Measurements from ENCODE around the gene SCAANT1.

The SCAANT1 gene

DNA sequence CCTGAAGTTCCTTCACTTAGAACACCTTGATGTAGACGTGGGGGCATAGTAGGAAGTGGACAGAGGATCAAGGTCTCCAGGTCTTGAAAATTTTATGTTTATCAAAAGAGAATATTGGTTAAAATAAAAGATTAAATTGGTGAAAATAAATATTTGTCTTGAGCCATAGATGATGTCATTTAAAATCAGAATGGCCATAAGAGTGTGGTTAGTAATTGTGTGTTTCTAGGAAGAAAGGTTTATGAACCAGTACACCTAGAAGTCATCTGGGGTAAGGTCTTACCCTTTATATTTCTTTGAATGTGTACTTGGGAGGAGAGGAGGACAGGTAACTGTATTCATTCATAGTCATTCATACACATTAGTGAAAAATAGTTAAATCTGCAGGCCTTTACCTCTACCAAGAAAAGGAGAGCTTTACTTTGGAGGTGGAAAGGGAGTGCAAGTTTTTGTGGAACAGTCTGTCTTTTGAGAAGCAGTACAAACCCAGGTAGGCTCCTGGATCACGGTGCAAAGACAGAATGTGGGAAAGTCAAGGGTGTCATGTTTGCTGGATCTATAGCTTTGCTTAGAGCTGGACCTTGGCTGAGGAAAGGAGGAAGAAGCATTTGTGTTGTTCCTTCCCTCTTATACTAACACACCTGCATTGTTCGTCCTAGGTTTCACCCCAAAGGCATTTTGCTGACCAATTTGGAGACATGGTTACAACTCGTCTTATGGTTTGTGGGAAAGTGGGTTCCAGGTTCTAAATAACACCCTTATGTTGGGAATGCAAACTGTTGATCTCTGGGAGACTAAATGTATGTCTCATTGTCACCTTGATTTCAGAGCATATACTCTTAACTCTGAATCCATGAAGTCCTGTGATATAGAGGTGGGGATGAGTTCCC, 6.2 kb downstream of the SCAANT1 start:
- DNase-seq (ENCODE audit: low read depth in 2 of 3, low spot score in 1 of 3), result no peak

DNA sequence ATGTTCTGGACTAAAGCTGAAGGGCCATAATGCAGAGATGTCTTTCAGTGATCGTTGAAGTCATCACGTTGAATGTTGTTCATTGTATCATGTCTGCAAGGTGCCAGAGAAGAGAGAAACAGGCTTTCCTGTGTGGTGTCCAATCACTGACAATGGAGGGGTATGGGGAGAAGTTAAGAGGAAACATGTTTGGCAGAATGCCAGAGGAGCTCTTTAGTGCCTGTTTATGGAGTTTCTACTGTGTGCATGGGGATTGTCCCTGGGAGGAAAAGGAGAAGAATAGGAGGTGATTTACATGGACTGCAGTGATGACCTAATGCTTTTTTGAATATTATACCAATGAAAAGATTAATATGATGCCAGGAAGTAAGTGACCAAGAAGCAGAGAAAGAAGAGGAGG, 11.7 kb downstream of the SCAANT1 start:
- no peak for DNase-seq (ENCODE audit: low read depth in 2 of 3, low spot score in 1 of 3)

DNA sequence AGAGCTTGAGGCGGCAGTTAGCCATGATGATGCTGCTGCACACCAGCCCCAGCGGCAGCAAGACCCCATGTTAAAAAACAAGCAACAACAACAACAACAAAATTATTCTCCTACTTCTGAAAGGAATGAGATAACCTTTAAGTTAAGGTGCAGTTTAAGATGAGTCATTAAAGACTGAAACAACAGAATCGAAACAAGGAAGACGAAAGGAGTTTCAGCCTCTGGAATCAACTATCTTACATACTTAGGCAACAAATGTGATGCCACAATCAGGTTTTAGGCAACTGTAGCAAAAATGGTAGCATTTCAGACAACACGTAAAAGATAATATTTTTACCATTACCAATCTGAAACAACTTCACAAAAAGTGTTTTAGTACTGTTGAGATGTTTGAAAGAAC, 12.2 kb downstream of the SCAANT1 start:
- DNase-seq (ENCODE audit: low read depth in 2 of 3, low spot score in 1 of 3), result no peak

DNA sequence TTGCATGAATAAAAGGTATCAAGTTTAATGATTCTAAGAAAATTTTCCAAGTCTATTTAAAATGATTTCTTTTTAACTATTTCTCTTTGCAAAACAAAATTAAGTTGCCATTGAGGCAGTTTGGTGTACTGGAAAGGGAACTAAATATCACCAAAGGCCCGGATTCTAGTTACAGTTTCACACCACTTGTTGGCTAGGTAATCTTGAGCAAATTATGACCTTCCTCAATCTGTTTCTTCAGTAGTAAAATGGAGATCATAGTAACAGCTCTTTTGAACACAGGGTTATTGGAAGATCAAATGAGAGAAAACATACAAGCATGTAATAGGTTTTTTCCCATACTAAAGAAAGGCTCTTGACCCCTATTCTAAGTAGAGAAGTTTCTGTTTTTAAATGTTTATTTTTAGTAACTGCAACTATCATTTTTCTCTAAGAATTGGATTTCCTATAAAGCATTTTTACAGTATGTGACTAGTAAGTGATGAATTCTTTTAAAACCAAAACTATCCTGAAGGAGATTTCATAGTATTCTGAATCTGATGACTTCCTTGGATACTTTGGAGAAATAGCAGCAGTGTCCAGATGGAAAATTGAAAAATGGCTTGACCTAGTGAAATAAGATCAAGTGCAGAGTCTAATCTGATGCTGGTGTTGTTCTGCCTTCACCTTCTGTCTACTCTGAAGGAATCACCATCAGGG, 15.7 kb downstream of the SCAANT1 start:
- no peak for DNase-seq (ENCODE audit: low read depth in 2 of 3, low spot score in 1 of 3)

DNA sequence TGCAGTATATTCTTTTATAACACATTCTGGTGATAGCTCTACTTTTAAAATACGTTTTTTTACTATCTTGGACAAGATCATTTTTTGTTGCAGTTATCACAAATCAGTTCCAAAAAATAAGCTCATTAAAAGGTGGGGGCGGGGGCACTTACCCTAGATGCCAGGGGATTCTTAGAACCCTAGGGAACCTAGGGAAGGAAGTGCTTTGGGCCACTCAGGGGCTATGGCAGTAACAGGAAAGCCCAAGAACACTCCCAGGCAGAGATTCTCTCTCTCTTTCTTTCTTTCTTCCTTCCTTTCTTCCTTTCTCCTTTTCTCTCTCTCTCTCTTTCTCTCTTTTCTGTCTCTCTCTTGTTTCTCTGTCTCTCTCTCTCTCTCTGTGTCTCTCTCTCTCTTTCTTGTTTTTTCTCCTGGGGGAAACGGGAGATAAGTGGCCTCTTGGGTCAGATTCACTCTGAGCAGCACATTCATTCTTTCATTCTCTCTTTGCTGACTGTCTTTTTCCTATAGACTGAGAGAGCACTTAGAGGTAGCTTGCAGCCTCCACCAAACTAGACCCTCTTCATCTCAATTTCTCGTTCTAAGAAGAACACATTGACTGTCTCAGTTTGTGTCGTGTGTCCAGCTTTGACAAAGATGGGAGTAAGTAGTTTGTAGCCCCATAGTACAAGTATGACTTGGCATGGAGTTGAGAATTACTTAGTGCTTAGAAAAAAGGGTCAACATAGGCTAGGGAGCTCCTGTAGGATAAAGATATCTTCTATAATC, 16.6 kb downstream of the SCAANT1 start:
- no peak for DNase-seq (ENCODE audit: low read depth in 2 of 3, low spot score in 1 of 3)

DNA sequence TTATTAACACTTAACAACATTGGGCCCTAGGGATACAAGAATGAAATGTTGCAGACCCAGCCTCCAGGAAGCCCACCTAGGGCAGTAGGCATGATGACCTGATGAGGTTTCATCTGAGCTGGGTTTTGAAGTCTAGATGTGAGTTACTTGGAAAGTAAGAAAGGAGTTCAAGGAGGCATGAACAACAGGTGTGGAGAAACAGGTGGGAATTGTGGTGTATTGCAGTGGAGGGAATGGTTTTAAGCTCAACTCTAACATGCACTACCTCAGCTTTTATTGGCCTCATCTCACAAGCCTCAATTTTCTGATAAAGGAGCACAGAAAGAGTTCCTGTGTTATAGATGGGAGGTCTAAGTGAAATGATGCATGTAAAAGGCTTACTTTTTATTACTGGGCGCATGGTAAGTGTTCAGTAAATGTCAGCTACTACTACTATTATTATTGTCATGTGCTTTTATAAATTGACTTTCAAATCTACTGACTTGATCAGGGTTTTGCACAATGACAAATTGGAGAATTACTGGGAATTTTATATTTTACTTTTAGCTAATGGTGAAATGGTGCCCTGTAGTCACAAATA, 19.3 kb downstream of the SCAANT1 start:
- DNase-seq (ENCODE audit: low read depth in 2 of 3, low spot score in 1 of 3), result no peak

DNA sequence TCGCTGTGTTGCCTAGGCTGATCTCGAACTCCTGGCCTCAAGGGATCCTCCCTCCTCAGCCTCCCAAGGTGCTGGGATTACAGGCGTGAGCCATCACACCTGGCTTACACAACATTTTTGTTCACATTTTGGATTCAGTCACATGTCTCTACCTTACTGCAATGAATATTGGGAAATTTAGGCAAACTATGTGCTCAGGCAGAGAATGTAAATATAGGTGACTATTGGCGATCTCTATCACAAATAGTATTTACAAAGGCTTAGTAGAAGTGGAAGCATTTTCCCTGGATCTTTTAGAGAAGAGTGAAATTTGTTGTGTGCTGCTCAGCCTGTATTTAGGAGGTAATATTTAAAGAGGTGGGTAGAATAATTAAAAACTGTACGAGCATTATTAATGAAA, 20.7 kb downstream of the SCAANT1 start:
- no peak for DNase-seq (ENCODE audit: low read depth in 2 of 3, low spot score in 1 of 3)

DNA sequence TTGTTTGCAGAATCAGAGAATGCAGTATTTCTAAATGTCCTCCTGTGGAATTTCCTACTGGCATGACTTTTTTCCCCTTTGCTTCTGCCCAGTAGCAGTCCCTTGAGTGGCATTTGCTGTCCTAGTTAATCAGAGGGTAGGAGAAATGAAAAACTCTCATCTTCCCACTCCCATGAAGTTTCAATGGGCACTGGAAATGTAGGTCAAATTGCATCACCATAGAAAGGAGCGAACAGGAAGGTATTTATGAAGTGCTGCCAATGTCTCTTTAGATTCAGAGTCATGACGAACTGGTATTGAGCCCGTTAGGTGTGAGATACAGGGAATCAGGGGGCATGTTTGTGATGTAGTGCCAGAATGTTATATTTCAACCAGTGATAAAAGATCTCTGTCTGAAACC, 25.3 kb downstream of the SCAANT1 start:
- DNase-seq (ENCODE audit: low read depth in 2 of 3, low spot score in 1 of 3), result no peak

DNA sequence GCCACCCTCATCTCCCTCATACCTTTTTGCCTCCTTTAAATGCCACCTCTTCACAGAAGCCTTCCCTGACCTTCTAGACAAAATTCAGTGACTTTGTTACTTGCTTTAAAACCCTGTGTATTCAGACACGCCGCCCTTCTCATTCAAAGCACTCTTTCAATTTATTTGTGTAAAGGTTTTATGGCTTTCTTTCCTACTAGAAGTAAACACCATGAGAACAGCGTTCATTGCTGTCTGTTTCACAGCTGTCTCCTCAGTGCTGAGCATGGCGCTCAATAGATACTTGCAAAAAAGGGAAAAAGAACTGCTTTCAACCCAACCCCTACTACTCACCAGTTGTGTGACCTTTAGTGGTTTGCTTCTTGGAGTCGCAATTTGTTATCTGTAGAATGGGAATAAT, 31.5 kb downstream of the SCAANT1 start:
- DNase-seq (ENCODE audit: low read depth in 2 of 3, low spot score in 1 of 3), result no peak

DNA sequence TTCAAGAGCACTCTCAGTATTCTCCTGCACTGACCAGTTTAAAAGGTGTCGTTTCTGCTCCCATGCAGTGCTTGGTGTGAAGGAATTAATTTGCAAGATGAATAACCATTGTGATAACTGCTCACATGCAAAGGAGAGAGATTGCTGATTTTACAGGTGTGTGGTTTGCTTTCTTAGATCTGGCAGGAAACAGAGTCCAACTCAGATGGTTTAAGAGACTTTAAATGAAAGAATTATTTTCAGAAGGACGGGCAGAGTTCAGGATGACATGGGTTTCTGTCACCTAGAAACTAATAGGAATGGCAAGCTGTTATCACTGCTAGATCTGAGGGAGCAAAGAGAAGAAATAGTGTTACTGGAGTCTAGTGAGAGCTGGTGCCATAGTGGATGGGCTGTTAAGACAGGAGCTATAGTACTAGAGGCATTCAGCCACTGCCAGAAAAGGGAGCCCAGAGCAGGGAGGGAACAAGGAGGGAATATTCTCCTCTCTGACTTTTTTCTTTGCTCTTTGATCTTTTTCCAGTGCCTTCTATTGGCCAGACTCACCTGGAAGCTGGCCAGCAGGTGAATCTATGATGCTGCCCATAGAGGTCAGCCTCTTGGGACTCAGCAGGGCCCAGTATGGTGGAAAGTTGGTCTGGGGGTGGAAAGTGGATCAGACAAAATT, 33.7 kb downstream of the SCAANT1 start:
- no peak for DNase-seq (ENCODE audit: low read depth in 2 of 3, low spot score in 1 of 3)

DNA sequence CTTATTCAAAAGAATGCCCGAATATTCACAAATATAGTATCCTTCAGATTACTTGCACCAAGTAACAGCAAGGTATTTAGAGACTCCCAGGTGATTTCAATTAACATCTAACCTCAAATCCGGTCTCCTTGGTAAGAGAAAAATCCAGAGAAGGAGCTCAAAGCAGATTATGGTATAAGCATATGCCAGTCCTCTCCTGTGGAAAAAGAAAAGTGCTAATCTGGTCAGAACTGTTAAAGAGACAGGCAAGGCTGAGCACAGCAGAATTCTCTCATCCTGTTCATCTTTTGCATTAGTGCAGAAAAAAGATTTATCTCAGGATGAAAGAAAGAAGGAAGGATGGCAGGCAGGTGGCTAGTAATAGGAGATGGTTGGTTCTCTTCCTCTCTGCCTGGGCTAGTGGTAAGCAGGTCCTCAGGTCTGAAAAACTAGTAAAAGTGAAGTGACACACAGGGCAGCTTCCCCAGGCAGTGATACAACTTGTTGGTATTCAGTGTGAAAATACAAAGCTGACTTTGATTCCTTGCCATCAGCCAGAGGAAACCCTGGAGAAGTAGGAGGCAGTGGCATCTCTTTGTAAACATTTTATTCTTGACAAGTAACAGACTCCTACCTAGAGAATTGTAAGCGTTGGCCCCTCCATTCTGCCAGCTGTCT, 34.3 kb downstream of the SCAANT1 start:
- DNase-seq (ENCODE audit: low read depth in 2 of 3, low spot score in 1 of 3), result no peak

DNA sequence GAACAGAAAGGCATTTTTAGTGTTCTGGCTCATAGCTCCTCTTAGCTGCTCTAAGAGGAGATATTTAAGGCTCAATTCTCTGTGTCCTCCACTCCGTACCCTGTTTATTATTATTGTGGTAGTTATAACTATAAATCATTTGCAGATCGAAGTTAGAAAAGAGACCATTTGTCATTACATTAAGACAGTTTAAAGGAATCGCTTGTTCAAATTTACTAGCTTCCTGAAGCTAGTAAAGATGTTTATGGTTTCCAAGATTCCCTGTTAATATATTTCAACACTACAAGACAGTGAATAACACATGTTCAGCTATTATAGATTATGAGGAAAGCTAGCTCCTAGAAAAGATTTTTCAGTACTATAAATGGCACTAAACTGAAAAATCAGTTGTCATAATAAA, 35.9 kb downstream of the SCAANT1 start:
- no peak for DNase-seq (ENCODE audit: low read depth in 2 of 3, low spot score in 1 of 3)

DNA sequence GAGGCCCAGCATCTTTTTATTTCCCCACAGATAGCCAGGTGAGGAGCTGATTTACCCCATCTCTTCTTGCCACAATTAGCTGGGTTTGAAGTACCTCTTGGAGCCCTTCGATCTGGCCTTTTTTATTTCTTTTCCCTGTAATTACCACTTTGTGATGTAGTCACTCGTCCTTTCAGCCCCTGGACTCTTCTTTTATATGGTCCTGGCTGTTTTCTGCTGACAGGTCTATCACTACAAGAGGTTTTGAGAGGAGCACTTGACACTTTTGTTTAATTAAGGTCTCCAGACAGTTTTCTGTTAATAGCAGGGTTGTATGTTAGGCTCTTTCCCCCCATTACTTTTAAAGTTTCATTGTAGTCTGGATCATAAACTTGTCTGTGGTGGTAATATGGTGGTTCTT, 36.7 kb downstream of the SCAANT1 start:
- no peak for DNase-seq (ENCODE audit: low read depth in 2 of 3, low spot score in 1 of 3)

DNA sequence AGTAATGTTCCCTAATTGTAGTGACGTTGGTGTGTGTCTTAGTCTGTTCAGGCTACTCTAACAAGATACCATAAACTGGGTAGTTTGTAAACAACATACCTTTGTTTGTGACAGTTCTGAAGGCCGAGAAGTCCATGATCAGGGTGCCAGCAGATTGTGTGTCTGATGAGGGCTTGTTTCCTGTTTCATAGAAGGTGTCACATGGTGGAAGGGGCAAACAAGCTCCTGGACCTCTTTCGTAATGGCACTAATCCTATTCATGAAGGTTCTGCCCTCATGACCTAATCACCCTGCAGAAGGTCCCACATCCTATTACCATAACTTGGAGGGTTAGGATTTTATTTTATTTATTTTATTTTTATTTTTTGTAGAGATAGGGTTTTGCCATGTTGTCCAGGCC, 37.4 kb downstream of the SCAANT1 start:
- no peak for DNase-seq (ENCODE audit: low read depth in 2 of 3, low spot score in 1 of 3)

DNA sequence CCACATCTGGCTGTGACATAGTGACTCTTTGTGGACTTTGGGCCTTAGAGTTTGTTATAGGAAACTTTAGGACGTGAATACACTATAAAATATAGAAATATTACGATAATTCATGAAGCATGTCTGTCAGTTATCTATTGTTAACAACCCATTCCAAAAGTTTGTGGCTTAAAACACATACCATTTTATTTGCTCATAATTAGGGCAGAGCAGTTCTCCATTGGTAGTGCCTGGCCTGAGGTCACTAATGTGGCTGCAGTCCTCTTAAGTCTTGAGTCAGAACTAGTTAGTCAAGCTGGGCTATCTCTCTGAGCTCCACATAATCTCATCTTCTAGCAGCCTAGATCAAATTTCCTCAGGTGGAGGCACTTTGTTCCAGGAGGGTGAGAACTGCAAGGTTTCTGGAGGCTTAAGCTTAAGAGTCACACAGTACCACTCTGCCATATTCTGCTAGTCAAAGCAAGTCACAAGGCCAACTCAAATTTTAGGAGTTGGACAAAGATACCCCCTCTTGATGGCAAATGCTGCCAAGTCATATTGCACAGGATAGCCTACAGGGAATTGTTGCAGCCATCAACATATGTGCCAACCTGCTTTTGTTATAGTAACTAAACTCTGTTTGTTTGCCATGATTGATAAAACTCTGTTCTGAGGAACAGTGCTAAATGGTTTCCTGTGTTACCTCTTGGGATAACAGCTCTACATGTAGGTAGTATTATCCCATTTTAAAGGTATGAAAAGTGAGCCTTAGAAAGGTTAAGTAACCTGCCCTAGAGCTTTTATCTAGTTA, 39.9 kb downstream of the SCAANT1 start:
- no peak for DNase-seq (ENCODE audit: low read depth in 2 of 3, low spot score in 1 of 3)

DNA sequence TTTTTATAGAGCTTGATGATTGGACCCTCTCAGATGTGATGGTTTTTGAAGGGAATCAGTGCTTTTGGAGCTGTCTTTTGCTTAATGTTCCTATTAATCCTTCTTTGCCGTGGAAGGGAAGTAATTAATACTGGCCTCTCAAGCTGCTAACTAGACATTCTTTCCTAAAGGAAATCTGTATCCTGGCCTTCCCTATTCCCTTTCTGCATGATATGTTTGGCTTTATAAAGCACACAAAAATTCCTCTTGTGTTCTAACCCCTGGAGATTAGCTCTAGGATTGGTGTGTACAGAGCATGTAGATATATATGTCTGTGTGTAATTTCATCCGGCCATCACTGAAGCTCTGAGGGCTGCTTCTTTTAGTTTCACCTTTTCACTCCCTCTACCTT, 41.6 kb downstream of the SCAANT1 start:
- no peak for DNase-seq (ENCODE audit: low read depth in 2 of 3, low spot score in 1 of 3)

DNA sequence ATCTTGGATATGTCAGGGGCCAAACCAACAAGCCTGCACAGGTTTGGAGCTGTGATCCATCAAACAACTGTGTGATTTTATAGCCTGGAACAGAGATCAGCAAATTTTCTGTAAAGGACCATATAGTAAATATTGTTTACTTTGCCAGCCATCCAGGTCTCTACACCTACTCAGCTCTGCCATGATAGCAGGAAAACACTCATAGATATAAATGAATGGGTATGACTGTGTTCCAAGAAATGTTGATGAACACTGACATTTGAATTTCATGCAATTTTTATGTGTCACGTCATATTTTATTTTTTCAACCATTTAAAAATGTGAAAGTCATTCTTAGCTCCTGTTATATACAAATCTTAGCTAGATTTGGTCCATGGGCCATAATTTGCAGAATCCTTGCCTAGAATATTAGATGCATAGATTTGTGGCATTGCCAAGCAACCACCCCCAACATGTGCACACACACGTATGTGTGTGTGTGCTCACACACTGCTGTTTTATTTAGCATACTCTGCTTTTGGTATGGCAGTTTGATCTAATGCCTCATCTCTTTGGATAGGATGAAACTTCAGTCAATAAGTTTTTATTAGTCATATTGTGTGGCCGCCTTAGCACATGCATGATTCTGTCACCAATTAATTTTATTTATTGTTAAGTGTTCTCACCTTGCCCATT, 42.1 kb downstream of the SCAANT1 start:
- no peak for DNase-seq (ENCODE audit: low read depth in 2 of 3, low spot score in 1 of 3)

DNA sequence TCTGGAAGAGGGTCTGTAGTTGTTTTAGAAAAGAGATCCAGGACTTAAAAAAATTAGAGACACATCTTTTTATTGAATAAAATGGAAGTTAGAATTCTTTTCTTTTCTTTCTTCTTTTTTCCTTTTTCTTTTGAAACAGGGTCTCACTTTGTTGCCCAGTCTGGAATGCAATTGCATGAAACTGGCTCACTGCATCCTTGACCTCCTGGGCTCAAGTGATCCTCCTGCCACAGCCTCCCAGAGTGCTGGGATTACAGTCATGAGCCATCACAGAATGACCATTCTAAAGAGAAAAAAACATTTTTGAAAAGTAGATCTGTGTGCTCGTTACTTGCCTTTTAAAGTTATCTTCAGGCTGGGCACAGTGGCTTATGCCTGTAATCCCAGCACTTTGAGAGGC, 45.0 kb downstream of the SCAANT1 start:
- no peak for DNase-seq (ENCODE audit: low read depth in 2 of 3, low spot score in 1 of 3)

DNA sequence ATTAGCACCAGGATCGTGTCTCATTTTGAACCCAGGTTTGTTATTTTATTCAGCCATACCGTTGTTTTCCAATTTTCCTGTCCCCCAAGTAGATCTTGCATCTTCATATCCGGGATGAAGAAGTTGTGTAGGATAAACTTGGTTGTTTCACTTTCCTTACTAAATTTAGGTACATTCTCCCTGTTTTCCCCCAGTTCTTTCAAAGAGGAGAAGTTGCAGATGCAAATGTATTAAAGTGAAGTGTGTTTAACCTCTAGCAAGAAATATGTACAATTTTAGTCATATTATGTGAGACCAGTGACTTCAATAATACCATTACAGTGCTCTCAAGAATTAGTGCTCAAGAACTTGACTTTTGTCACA, 47.2 kb downstream of the SCAANT1 start:
- DNase-seq (ENCODE audit: low read depth in 2 of 3, low spot score in 1 of 3), result no peak

All from stimulated activated CD4-positive, alpha-beta T cell treated with anti-CD3 and anti-CD28 coated beads, Interleukin-12 subunit alpha, Interleukin-12 subunit beta, amount 100 ng/mL, for 48 hours (primary cell).